ENCODE data around the gene JPH2.
A peak's percentile ranks its signal among the peaks of the same experiment; 100 is the strongest.
"Not testable (repeated sequence)": the region's sequence is repeated elsewhere in the genome, so short reads cannot be mapped to it uniquely, and the experiment has no call there.

JPH2 gene

GRCh38 chr20:44187054-44187771 lies at the start of gene JPH2:
TSS of gene JPH2 (minus strand) at chr20:44187188. CDS start at chr20:44186705, 483 bp downstream.
- Histone ChIP-seq H3K36me3 (ENCODE audit: control insufficient read depth, insufficient read depth, low read length) (no peaks in the 10 kb centered on the region), H3K27ac (ENCODE audit: low read depth, low read length) (peak within 1 kb of the TSS; percentile 96), H3K9ac (ENCODE audit: low read length) (peak within 1 kb of the TSS; percentile 85), H3K4me3 (ENCODE audit: low read length) (peak within 1 kb of the TSS; percentile 83), H3K27me3 (ENCODE audit: control insufficient read depth, insufficient read depth, low read length) (no peaks in the 10 kb centered on the region), H3K4me1 (ENCODE audit: control insufficient read depth, insufficient read depth, low read length) (peaks cover 22% of the 10 kb centered on the region)

- Histone ChIP-seq H3K4me3 (ENCODE audit: low read length) (no peak overlapping the region), H3K4me1 (ENCODE audit: control insufficient read depth, insufficient read depth, low read length) (no peaks in the 10 kb centered on the region), H3K36me3 (ENCODE audit: control insufficient read depth, insufficient read depth, low read length) (no peaks in the 10 kb centered on the region), H3K27ac (ENCODE audit: low read depth, low read length) (no peak overlapping the region), H3K9ac (ENCODE audit: low read length) (no peak overlapping the region), H3K27me3 (ENCODE audit: control insufficient read depth, insufficient read depth, low read length) (no peaks in the 10 kb centered on the region)
Observed at GRCh38 chr20:44235702-44236101, 48.7 kb upstream of the JPH2 start.

- H3K4me1 ChIP-seq (ENCODE audit: control insufficient read depth, insufficient read depth, low read length), result no peaks in the 10 kb centered on the region
- no peaks in the 10 kb centered on the region for H3K36me3 ChIP-seq (ENCODE audit: control insufficient read depth, insufficient read depth, low read length)
- no peaks in the 10 kb centered on the region for H3K27me3 ChIP-seq (ENCODE audit: control insufficient read depth, insufficient read depth, low read length)
- H3K9ac ChIP-seq (ENCODE audit: low read length), result no peak overlapping the region
- H3K4me3 ChIP-seq (ENCODE audit: low read length), result no peak overlapping the region
- H3K27ac ChIP-seq (ENCODE audit: low read depth, low read length), result no peak overlapping the region
Observed at GRCh38 chr20:44234566-44235317, 47.8 kb upstream of the JPH2 start.

- Histone ChIP-seq H3K4me1 (ENCODE audit: control insufficient read depth, insufficient read depth, low read length) (no peaks in the 10 kb centered on the region), H3K27me3 (ENCODE audit: control insufficient read depth, insufficient read depth, low read length) (no peaks in the 10 kb centered on the region), H3K36me3 (ENCODE audit: control insufficient read depth, insufficient read depth, low read length) (no peaks in the 10 kb centered on the region), H3K27ac (ENCODE audit: low read depth, low read length) (no peak overlapping the region), H3K9ac (ENCODE audit: low read length) (no peak overlapping the region), H3K4me3 (ENCODE audit: low read length) (no peak overlapping the region)
Observed at GRCh38 chr20:44233436-44234016, 46.5 kb upstream of the JPH2 start.

- not testable (repeated sequence) for H3K27me3 ChIP-seq (ENCODE audit: control insufficient read depth, insufficient read depth, low read length); H3K9ac ChIP-seq (ENCODE audit: low read length); H3K36me3 ChIP-seq (ENCODE audit: control insufficient read depth, insufficient read depth, low read length); H3K27ac ChIP-seq (ENCODE audit: low read depth, low read length); H3K4me1 ChIP-seq (ENCODE audit: control insufficient read depth, insufficient read depth, low read length); H3K4me3 ChIP-seq (ENCODE audit: low read length)
Observed at GRCh38 chr20:44232469-44232856, 45.5 kb upstream of the JPH2 start.

GRCh38 chr20:44231713-44232468 lies 44.9 kb upstream of the JPH2 start:
- no peaks in the 10 kb centered on the region for H3K36me3 ChIP-seq (ENCODE audit: control insufficient read depth, insufficient read depth, low read length)
- no peak overlapping the region for H3K4me3 ChIP-seq (ENCODE audit: low read length)
- H3K27ac ChIP-seq (ENCODE audit: low read depth, low read length), result no peak overlapping the region
- H3K27me3 ChIP-seq (ENCODE audit: control insufficient read depth, insufficient read depth, low read length), result no peaks in the 10 kb centered on the region
- H3K4me1 ChIP-seq (ENCODE audit: control insufficient read depth, insufficient read depth, low read length), result no peaks in the 10 kb centered on the region
- no peak overlapping the region for H3K9ac ChIP-seq (ENCODE audit: low read length)

GRCh38 chr20:44231193-44231592 lies 44.2 kb upstream of the JPH2 start:
- Histone ChIP-seq H3K27ac (ENCODE audit: low read depth, low read length) (no peak overlapping the region), H3K4me3 (ENCODE audit: low read length) (no peak overlapping the region), H3K27me3 (ENCODE audit: control insufficient read depth, insufficient read depth, low read length) (no peaks in the 10 kb centered on the region), H3K36me3 (ENCODE audit: control insufficient read depth, insufficient read depth, low read length) (no peaks in the 10 kb centered on the region), H3K4me1 (ENCODE audit: control insufficient read depth, insufficient read depth, low read length) (no peaks in the 10 kb centered on the region), H3K9ac (ENCODE audit: low read length) (no peak overlapping the region)

GRCh38 chr20:44228465-44229258 lies 41.7 kb upstream of the JPH2 start:
- no peak overlapping the region for H3K9ac ChIP-seq (ENCODE audit: low read length)
- H3K36me3 ChIP-seq (ENCODE audit: control insufficient read depth, insufficient read depth, low read length), result no peaks in the 10 kb centered on the region
- no peak overlapping the region for H3K27ac ChIP-seq (ENCODE audit: low read depth, low read length)
- no peaks in the 10 kb centered on the region for H3K27me3 ChIP-seq (ENCODE audit: control insufficient read depth, insufficient read depth, low read length)
- H3K4me1 ChIP-seq (ENCODE audit: control insufficient read depth, insufficient read depth, low read length), result no peaks in the 10 kb centered on the region
- H3K4me3 ChIP-seq (ENCODE audit: low read length), result no peak overlapping the region

GRCh38 chr20:44224637-44225036 lies 37.6 kb upstream of the JPH2 start:
- H3K4me1 ChIP-seq (ENCODE audit: control insufficient read depth, insufficient read depth, low read length), result no peaks in the 10 kb centered on the region
- no peak overlapping the region for H3K9ac ChIP-seq (ENCODE audit: low read length)
- H3K27me3 ChIP-seq (ENCODE audit: control insufficient read depth, insufficient read depth, low read length), result no peaks in the 10 kb centered on the region
- no peak overlapping the region for H3K27ac ChIP-seq (ENCODE audit: low read depth, low read length)
- H3K36me3 ChIP-seq (ENCODE audit: control insufficient read depth, insufficient read depth, low read length), result no peaks in the 10 kb centered on the region
- no peak overlapping the region for H3K4me3 ChIP-seq (ENCODE audit: low read length)

- Histone ChIP-seq H3K27me3 (ENCODE audit: control insufficient read depth, insufficient read depth, low read length) (no peaks in the 10 kb centered on the region), H3K27ac (ENCODE audit: low read depth, low read length) (no peak overlapping the region), H3K4me1 (ENCODE audit: control insufficient read depth, insufficient read depth, low read length) (no peaks in the 10 kb centered on the region), H3K4me3 (ENCODE audit: low read length) (no peak overlapping the region), H3K9ac (ENCODE audit: low read length) (no peak overlapping the region), H3K36me3 (ENCODE audit: control insufficient read depth, insufficient read depth, low read length) (no peaks in the 10 kb centered on the region)
Observed at GRCh38 chr20:44223721-44224120, 36.7 kb upstream of the JPH2 start.

GRCh38 chr20:44222633-44223368 lies 35.8 kb upstream of the JPH2 start:
- Histone ChIP-seq H3K27ac (ENCODE audit: low read depth, low read length) (no peak overlapping the region), H3K9ac (ENCODE audit: low read length) (no peak overlapping the region), H3K27me3 (ENCODE audit: control insufficient read depth, insufficient read depth, low read length) (no peaks in the 10 kb centered on the region)

More at GRCh38 chr20:44222633-44223368, 35.8 kb upstream of the JPH2 start:
- H3K4me1 ChIP-seq (ENCODE audit: control insufficient read depth, insufficient read depth, low read length), result no peaks in the 10 kb centered on the region
- no peak overlapping the region for H3K4me3 ChIP-seq (ENCODE audit: low read length)
- no peaks in the 10 kb centered on the region for H3K36me3 ChIP-seq (ENCODE audit: control insufficient read depth, insufficient read depth, low read length)
